Adrenal gland (tissue), 5 donors: Measurements from ENCODE around the gene CCNT2.

Experiments
- CTCF ChIP-seq, 6 experiments: fragments of 450-650 bp in 4 of 6; fragments of 200-600 bp in 2 of 6; sonication (generic) in 1 of 6; IDR thresholded peaks; 1 replicate in 5 of 6; 2 replicates in 1 of 6; pipeline versions ENCODE4 v1.5.1 to v1.8.0; 2016 to 2021; ENCODE audit warnings: antibody characterized with exemption in 6 of 6, mild to moderate bottlenecking in 2 of 6, moderate library complexity in 1 of 6
- POLR2A ChIP-seq, 2 donors: fragments of 450-650 bp; IDR thresholded peaks; one replicate each; pipeline ENCODE4 v1.6.1; 2017; ENCODE audit warnings: antibody characterized with exemption in 2 of 2, mild to moderate bottlenecking in 2 of 2, moderate library complexity in 1 of 2
- donor health status: DM: no; HTN: no; CAD: no.

GRCh38 chr2:134975281-134976009 is 56.8 kb downstream of the CCNT2 start:
- TF ChIP-seq POLR2A (IDR thresholded peaks at IDR 0.05), result no peak
- no peak for TF ChIP-seq CTCF (IDR thresholded peaks at IDR 0.05)
